Tibial nerve (tissue), 4 donors: ENCODE data around the gene KLHL13. TPM values are rescaled to one million over a fixed set of nuclear protein-coding genes. Genes with fewer than 3 reads are reported as not detected.

Experiments
- DNase-seq, 2 donors: peaks; one replicate each; pipeline ENCODE4 v3.0.0-alpha.2; 2019; ENCODE audit warnings: low spot score in 2 of 2
- H3K27ac ChIP-seq, 4 donors: fragments of 200-600 bp; sonication (generic) in 3 of 4; one replicate each; pipeline ENCODE4 v1.5.1; 2017 to 2019; ENCODE audit warnings: mild to moderate bottlenecking in 1 of 4
- H3K27me3 ChIP-seq, 2 donors: fragments of 200-600 bp; sonication (generic) in 1 of 2; one replicate each; pipeline versions ENCODE4 v1.5.1 to v1.6.0; 2017 to 2019
- H3K36me3 ChIP-seq, 3 donors: fragments of 200-600 bp; sonication (generic); one replicate each; pipeline ENCODE4 v1.5.1; 2018 to 2019
- H3K4me1 ChIP-seq, 4 donors: fragments of 200-600 bp; sonication (generic) in 3 of 4; one replicate each; pipeline ENCODE4 v1.5.1; 2017 to 2019
- H3K4me3 ChIP-seq, 4 donors: fragments of 200-600 bp; sonication (generic) in 3 of 4; one replicate each; pipeline ENCODE4 v1.5.1; 2017 to 2019; ENCODE audit warnings: mild to moderate bottlenecking in 1 of 4, moderate library complexity in 1 of 4
- H3K9me3 ChIP-seq, 4 donors: fragments of 200-600 bp; sonication (generic) in 3 of 4; one replicate each; pipeline ENCODE4 v1.5.1; 2017 to 2019
- CTCF ChIP-seq, 5 experiments: fragments of 200-600 bp in 3 of 5; fragments of 450-650 bp in 2 of 5; sonication (generic) in 3 of 5; IDR thresholded peaks; one replicate each; pipeline ENCODE4 v1.5.1; 2016 to 2019; ENCODE audit warnings: antibody characterized with exemption in 5 of 5, mild to moderate bottlenecking in 3 of 5, moderate library complexity in 2 of 5
- EP300 ChIP-seq, 2 donors: sonication (generic); formaldehyde crosslinking; IDR thresholded peaks; one replicate each; pipeline ENCODE4 v1.6.1; 2017; ENCODE audit warnings: antibody characterized with exemption in 2 of 2, mild to moderate bottlenecking in 1 of 2
- POLR2A ChIP-seq, 2 donors: fragments of 450-650 bp; IDR thresholded peaks; one replicate each; pipeline ENCODE4 v1.6.1; 2017; ENCODE audit warnings: antibody characterized with exemption in 2 of 2, mild to moderate bottlenecking in 2 of 2, moderate library complexity in 2 of 2
- WGBS, 2 donors: methylation state at CpG; one replicate each; pipeline ENCODE4 v1.1.5; 2018; 5-methylcytosine and 5-hydroxymethylcytosine counted together
- total RNA-seq, 4 donors: library from RNA; depleted of rRNA; stranded (reverse); fragments of >200 nt; gene quantifications; one replicate each; pipeline ENCODE4 v1.1.0, GENCODE V29; 2016

KLHL13 gene
- total RNA-seq, 4 donors from 2014 or later = 3.0 to 5.9 (median 4.4) TPM

GRCh38 chrX:118038614-118039365, 77.8 kb downstream of the KLHL13 start:
- Histone ChIP-seq H3K36me3 (no peaks in the 10 kb centered on the region), H3K9me3 (peaks cover 0 to 7% (median 2%) of the 10 kb centered on the region in 4 donors), H3K4me3 (no peak overlapping the region), H3K27me3 (no peaks in the 10 kb centered on the region), H3K27ac (no peak overlapping the region), H3K4me1 (no peaks in the 10 kb centered on the region)
- TF ChIP-seq CTCF (IDR thresholded peaks at IDR 0.05) = no peak
- TF ChIP-seq EP300 (IDR thresholded peaks at IDR 0.05) = no peak
- TF ChIP-seq POLR2A (IDR thresholded peaks at IDR 0.05) = no peak
- WGBS, 2 donors = 69 to 92% methylated on average over 2 to 3 of the region's 3 CpGs
- no peak for DNase-seq

- TF ChIP-seq POLR2A (IDR thresholded peaks at IDR 0.05) (no peak), CTCF (IDR thresholded peaks at IDR 0.05) (no peak), EP300 (IDR thresholded peaks at IDR 0.05) (no peak)
- H3K27ac ChIP-seq = no peak overlapping the region
- H3K9me3 ChIP-seq = no peaks in the 10 kb centered on the region
- H3K4me1 ChIP-seq = no peaks in the 10 kb centered on the region
- H3K4me3 ChIP-seq = no peak overlapping the region
- no peaks in the 10 kb centered on the region for H3K27me3 ChIP-seq
- no peaks in the 10 kb centered on the region for H3K36me3 ChIP-seq
- 80 to 100% methylated on average over 1 of the region's 1 CpG for WGBS, 2 donors
- no peak for DNase-seq
Observed at GRCh38 chrX:118026631-118027030, 90.0 kb downstream of the KLHL13 start.

GRCh38 chrX:118025226-118025625, 91.4 kb downstream of the KLHL13 start:
- Histone ChIP-seq H3K27ac (no peak overlapping the region), H3K36me3 (no peaks in the 10 kb centered on the region), H3K27me3 (no peaks in the 10 kb centered on the region), H3K4me1 (no peaks in the 10 kb centered on the region), H3K4me3 (no peak overlapping the region), H3K9me3 (no peaks in the 10 kb centered on the region)
- 78 to 95% methylated on average over 4 of the region's 4 CpGs for WGBS, 2 donors
- TF ChIP-seq CTCF (IDR thresholded peaks at IDR 0.05) (no peak), EP300 (IDR thresholded peaks at IDR 0.05) (no peak)
- DNase-seq = no peak

GRCh38 chrX:118024482-118024881, 92.1 kb downstream of the KLHL13 start:
- no peaks in the 10 kb centered on the region for H3K4me1 ChIP-seq
- H3K36me3 ChIP-seq = no peaks in the 10 kb centered on the region
- 23 to 42% methylated on average over 1 of the region's 1 CpG for WGBS, 2 donors
- no peak for TF ChIP-seq CTCF (IDR thresholded peaks at IDR 0.05)
- TF ChIP-seq EP300 (IDR thresholded peaks at IDR 0.05) = no peak
- TF ChIP-seq POLR2A (IDR thresholded peaks at IDR 0.05) = no peak
- no peak for DNase-seq
- no peaks in the 10 kb centered on the region for H3K27me3 ChIP-seq
- no peak overlapping the region for H3K27ac ChIP-seq
- H3K4me3 ChIP-seq = no peak overlapping the region
- H3K9me3 ChIP-seq = no peaks in the 10 kb centered on the region

GRCh38 chrX:118022753-118023152, 93.9 kb downstream of the KLHL13 start:
- Histone ChIP-seq H3K4me3 (no peak overlapping the region), H3K9me3 (no peaks in the 10 kb centered on the region), H3K27ac (no peak overlapping the region), H3K36me3 (no peaks in the 10 kb centered on the region), H3K4me1 (no peaks in the 10 kb centered on the region), H3K27me3 (no peaks in the 10 kb centered on the region)
- DNase-seq = no peak
- WGBS, 2 donors = 50 to 58% methylated on average over 2 of the region's 2 CpGs
- no peak for TF ChIP-seq POLR2A (IDR thresholded peaks at IDR 0.05)
- TF ChIP-seq EP300 (IDR thresholded peaks at IDR 0.05) = no peak
- no peak for TF ChIP-seq CTCF (IDR thresholded peaks at IDR 0.05)
